H1 (cell line): Measurements from ENCODE around the gene MED16. TPM values are rescaled to one million over a fixed set of nuclear protein-coding genes. Genes with fewer than 3 reads are reported as not detected.

Experiments
- CTCF ChIA-PET: fragments of 300-600 bp; sonication (Branson Sonifier 250); formaldehyde crosslinking; loops from one replicate; lab custom pipeline; 2021; ENCODE audit not compliant: partially characterized antibody; lab: Charles Lee
- POLR2A ChIA-PET: fragments of 300-600 bp; sonication (Branson Sonifier 250); formaldehyde crosslinking; loops from one replicate; lab custom pipeline; 2021; ENCODE audit warnings: inconsistent platforms; ENCODE audit not compliant: partially characterized antibody; lab: Charles Lee
- DNase-seq, 2 experiments: peaks; one replicate each; pipeline versions ENCODE4 v3.0.0 to v3.0.0-alpha.2; 2010 to 2022; ENCODE audit warnings: low spot score in 2 of 2, low read depth in 1 of 2, mixed read lengths in 1 of 2
- FAIRE-seq: peaks from 2 replicates; lab custom pipeline; 2011; peaks lifted over from hg19 to GRCh38; lab: Jason Lieb, UNC
- H2AFZ ChIP-seq: 2 replicates; pipeline ENCODE4 v1.8.1; 2012; ENCODE audit warnings: low read length, inconsistent platforms
- H2AK5ac ChIP-seq: 2 replicates; pipeline ENCODE4 v1.6.1; 2013; ENCODE audit warnings: low read depth, low read length
- H2BK120ac ChIP-seq: replicated peaks from 2 replicates; pipeline ENCODE3; 2013; ENCODE audit warnings: low read depth, low read length, inconsistent platforms
- H2BK12ac ChIP-seq: 2 replicates; pipeline ENCODE4 v1.6.1; 2013; ENCODE audit warnings: low read depth, low read length
- H2BK15ac ChIP-seq: 2 replicates; pipeline ENCODE4 v1.6.1; 2013; ENCODE audit warnings: low read length
- H2BK20ac ChIP-seq: 2 replicates; pipeline ENCODE4 v1.6.1; 2013; ENCODE audit warnings: low read length
- H2BK5ac ChIP-seq: 2 replicates; pipeline ENCODE4 v1.6.1; 2013; ENCODE audit warnings: low read depth, low read length
- H3K14ac ChIP-seq: 2 replicates; pipeline ENCODE4 v1.6.1; 2013; ENCODE audit warnings: inconsistent platforms; ENCODE audit not compliant: insufficient read length
- H3K18ac ChIP-seq: 2 replicates; pipeline ENCODE4 v1.6.1; 2013; ENCODE audit warnings: low read length; ENCODE audit errors: extremely low read depth
- H3K23ac ChIP-seq: 2 replicates; pipeline ENCODE4 v1.6.1; 2013; ENCODE audit warnings: inconsistent platforms; ENCODE audit not compliant: insufficient read length
- H3K23me2 ChIP-seq: 2 replicates; pipeline ENCODE4 v1.6.1; 2013; ENCODE audit warnings: low read depth, low read length
- H3K27ac ChIP-seq: 2 replicates; pipeline ENCODE4 v1.6.1; 2011; ENCODE audit warnings: low read depth, low read length, inconsistent platforms
- H3K27me3 ChIP-seq, 4 experiments: replicated peaks in 1 of 4; 1 replicate in 1 of 4; 2 replicates in 3 of 4; pipeline versions ENCODE4 v1.6.1 to v1.8.1; 2011 to 2013; ENCODE audit warnings: low read length in 3 of 4, mild to moderate bottlenecking in 3 of 4, inconsistent platforms in 2 of 4, mixed read lengths in 2 of 4, moderate library complexity in 1 of 4; ENCODE audit not compliant: control insufficient read depth in 3 of 4, insufficient read depth in 3 of 4; ENCODE audit errors: extremely low read depth in 1 of 4
- H3K36me3 ChIP-seq, 4 experiments: 2 replicates each; pipeline versions ENCODE4 v1.6.1 to v1.8.1; 2011 to 2013; ENCODE audit warnings: mild to moderate bottlenecking in 4 of 4, low read length in 3 of 4, moderate library complexity in 2 of 4, control low read depth in 1 of 4, inconsistent platforms in 1 of 4; ENCODE audit not compliant: insufficient read depth in 4 of 4, control insufficient read depth in 2 of 4
- H3K4ac ChIP-seq: replicated peaks from 2 replicates; pipeline ENCODE3; 2013; ENCODE audit warnings: low read length, low read depth, mixed read lengths, inconsistent platforms; ENCODE audit not compliant: insufficient read length
- H3K4me1 ChIP-seq, 4 experiments: replicated peaks in 1 of 4; 1 replicate in 1 of 4; 2 replicates in 3 of 4; pipeline versions ENCODE4 v1.6.1 to v1.8.1; 2011 to 2013; ENCODE audit warnings: low read length in 3 of 4, inconsistent platforms in 2 of 4, mixed read lengths in 1 of 4; ENCODE audit not compliant: insufficient read depth in 4 of 4, control insufficient read depth in 3 of 4
- H3K4me2 ChIP-seq, 2 experiments: 2 replicates each; pipeline versions ENCODE4 v1.6.1 to v1.8.1; 2011 to 2013; ENCODE audit warnings: low read depth in 2 of 2, low read length in 2 of 2, control low read depth in 1 of 2, inconsistent platforms in 1 of 2, mild to moderate bottlenecking in 1 of 2; ENCODE audit not compliant: insufficient read depth in 1 of 2
- H3K4me3 ChIP-seq, 4 experiments: fragments of 200-600, 300-600 bp in 1 of 4; sonication (generic), shearing (Covaris generic), sonication (Bioruptor Twin) in 1 of 4; 2 replicates each; pipeline versions ENCODE4 v1.5.1 to v1.8.1; 2011 to 2016; ENCODE audit warnings: low read length in 4 of 4, low read depth in 3 of 4, control low read depth in 2 of 4, inconsistent platforms in 2 of 4, mild to moderate bottlenecking in 2 of 4, mixed read lengths in 1 of 4, moderate library complexity in 1 of 4; ENCODE audit not compliant: insufficient read depth in 2 of 4; ENCODE audit errors: extremely low read depth in 1 of 4
- H3K56ac ChIP-seq: replicated peaks from 2 replicates; pipeline ENCODE3; 2013; ENCODE audit warnings: low read depth, mild to moderate bottlenecking, mixed read lengths, low read length, inconsistent platforms; ENCODE audit not compliant: insufficient read length
- H3K79me1 ChIP-seq: 2 replicates; pipeline ENCODE4 v1.6.1; 2013; ENCODE audit warnings: low read depth, low read length, control low read depth
- H3K79me2 ChIP-seq, 2 experiments: 2 replicates each; pipeline versions ENCODE4 v1.6.1 to v1.8.1; 2012 to 2013; ENCODE audit warnings: low read length in 2 of 2, mild to moderate bottlenecking in 2 of 2, inconsistent platforms in 1 of 2; ENCODE audit not compliant: insufficient read depth in 2 of 2, control insufficient read depth in 1 of 2
- H3K9ac ChIP-seq, 4 experiments: replicated peaks in 1 of 4; 1 replicate in 1 of 4; 2 replicates in 3 of 4; pipeline versions ENCODE4 v1.6.1 to v1.8.1; 2011 to 2013; ENCODE audit warnings: low read depth in 3 of 4, low read length in 3 of 4, control low read depth in 2 of 4, mild to moderate bottlenecking in 2 of 4, moderate library complexity in 2 of 4, inconsistent platforms in 1 of 4; ENCODE audit errors: extremely low read depth in 1 of 4
- H3K9me3 ChIP-seq, 2 experiments: 2 replicates each; pipeline versions ENCODE4 v1.6.1 to v1.8.1; 2012 to 2013; ENCODE audit warnings: mild to moderate bottlenecking in 2 of 2, moderate library complexity in 2 of 2, control low read depth in 1 of 2, inconsistent platforms in 1 of 2, low read depth in 1 of 2, low read length in 1 of 2, mixed read lengths in 1 of 2; ENCODE audit not compliant: insufficient read depth in 2 of 2
- H4K20me1 ChIP-seq, 2 experiments: replicated peaks in 1 of 2; 2 replicates each; pipeline versions ENCODE3 to v1.8.1; 2011 to 2013; ENCODE audit warnings: inconsistent platforms in 2 of 2, low read length in 2 of 2, mild to moderate bottlenecking in 1 of 2; ENCODE audit not compliant: insufficient read depth in 2 of 2, control insufficient read depth in 1 of 2
- H4K5ac ChIP-seq: 2 replicates; pipeline ENCODE4 v1.6.1; 2013; ENCODE audit warnings: low read length, low read depth, mixed read lengths, inconsistent platforms; ENCODE audit not compliant: insufficient read length
- H4K8ac ChIP-seq: 2 replicates; pipeline ENCODE4 v1.8.0; 2013; ENCODE audit warnings: mild to moderate bottlenecking, moderate library complexity, low read length, inconsistent platforms; ENCODE audit not compliant: insufficient read depth; ENCODE audit errors: extremely low read depth
- H4K91ac ChIP-seq: replicated peaks from 2 replicates; pipeline ENCODE3; 2013; ENCODE audit warnings: low read length, mixed read lengths, inconsistent platforms; ENCODE audit not compliant: insufficient read length
- CHD1 ChIP-seq: IDR thresholded peaks from 2 replicates; pipeline ENCODE4 v1.6.1; 2012; ENCODE audit warnings: low read depth, low read length, improper control_type of control experiment
- GTF2F1 ChIP-seq: IDR thresholded peaks from 2 replicates; pipeline ENCODE4 v1.6.1; 2012; ENCODE audit warnings: low read depth, low read length, improper control_type of control experiment, borderline replicate concordance
- HDAC6 ChIP-seq: IDR thresholded peaks from one replicate; pipeline ENCODE4 v1.7.1; 2012; ENCODE audit warnings: low read depth, mild to moderate bottlenecking, inconsistent platforms, low read length, moderate library complexity
- RXRA ChIP-seq: IDR thresholded peaks from 2 replicates; pipeline ENCODE4 v1.6.1; 2011; ENCODE audit warnings: low read depth, mild to moderate bottlenecking, low read length, moderate library complexity; ENCODE audit not compliant: insufficient read depth
- SAP30 ChIP-seq: fragments of 300-600 bp; sonication (generic); IDR thresholded peaks from 2 replicates; pipeline ENCODE4 v1.7.1; 2012; ENCODE audit warnings: low read length, moderate library complexity, mild to moderate bottlenecking, inconsistent platforms; ENCODE audit not compliant: insufficient read depth, insufficient replicate concordance
- SUZ12 ChIP-seq: fragments of 200-600 bp; sonication (generic); IDR thresholded peaks from 2 replicates; pipeline ENCODE4 v1.6.1; 2012; ENCODE audit warnings: mild to moderate bottlenecking, inconsistent platforms, low read length, moderate library complexity, mixed read lengths
- ZNF274 ChIP-seq: IDR thresholded peaks from 2 replicates; pipeline ENCODE4 v1.7.0; 2012; ENCODE audit warnings: low read length, borderline replicate concordance; ENCODE audit errors: extremely low read depth
- WGBS, 2 experiments: shearing (Covaris generic) in 1 of 2; methylation state at CpG; one replicate each; pipeline versions ENCODE4 v1.1.6 to v1.1.7; 2013 to 2015; ENCODE audit warnings: low lambda C conversion rate in 2 of 2, mixed read lengths in 2 of 2, inconsistent platforms in 1 of 2, low coverage in 1 of 2, missing lambda C conversion rate in 1 of 2; ENCODE audit not compliant: insufficient replicate concordance in 2 of 2, insufficient coverage in 1 of 2, insufficient read length in 1 of 2; ENCODE audit errors: extremely low coverage in 1 of 2, missing lambda C conversion rate in 1 of 2; 5-methylcytosine and 5-hydroxymethylcytosine counted together
- polyA plus RNA-seq, 7 experiments: library from polyadenylated mRNA; depleted of rRNA in 3 of 7; stranded (reverse) in 5 of 7; unstranded in 2 of 7; fragments of >200 nt in 5 of 7; fragments of 200-250 nt in 2 of 7; gene quantifications; 1 replicate in 5 of 7; 2 replicates in 1 of 7; 4 replicates in 1 of 7; pipeline versions ENCODE4 v1.2.1 to v1.2.3, GENCODE V29; 2011 to 2013; ENCODE audit warnings: missing spikeins in 2 of 7, mixed read lengths in 2 of 7
- total RNA-seq: library from RNA; stranded (reverse); fragmentation: NEBNext Ultra II Directional; extraction: Animal tissue kit (Norgen Biotek cat#: 25700); gene quantifications from 2 replicates; pipeline ENCODE4 v1.2.1, GENCODE V29; 2021
- TF ChIP-seq, protein P1 (sequence below): IDR thresholded peaks from 2 replicates; pipeline ENCODE4 v1.6.1; 2012; ENCODE audit warnings: low read length, inconsistent platforms
- TF ChIP-seq, protein P2 (sequence below): IDR thresholded peaks from 2 replicates; pipeline ENCODE4 v1.6.1; 2012; ENCODE audit warnings: inconsistent platforms

Gene MED16
- total and polyA plus RNA-seq, 2 of the 8 experiments (the other 6 are each of a cell fraction or from before 2014, with no cell fraction given): 51.0 to 67.2 TPM

- 83% methylated on average over 6 of the region's 7 CpGs; no CpG with 5 or more reads in 1 of the 2 experiments for WGBS, 2 experiments
- TF ChIP-seq CHD1 (no peak), RXRA (no peak), GTF2F1 (no peak), SAP30 (no peak), ZNF274 (no peak), HDAC6 (no peak), SUZ12 (no peak)
- TF ChIP-seq, protein P1, sequence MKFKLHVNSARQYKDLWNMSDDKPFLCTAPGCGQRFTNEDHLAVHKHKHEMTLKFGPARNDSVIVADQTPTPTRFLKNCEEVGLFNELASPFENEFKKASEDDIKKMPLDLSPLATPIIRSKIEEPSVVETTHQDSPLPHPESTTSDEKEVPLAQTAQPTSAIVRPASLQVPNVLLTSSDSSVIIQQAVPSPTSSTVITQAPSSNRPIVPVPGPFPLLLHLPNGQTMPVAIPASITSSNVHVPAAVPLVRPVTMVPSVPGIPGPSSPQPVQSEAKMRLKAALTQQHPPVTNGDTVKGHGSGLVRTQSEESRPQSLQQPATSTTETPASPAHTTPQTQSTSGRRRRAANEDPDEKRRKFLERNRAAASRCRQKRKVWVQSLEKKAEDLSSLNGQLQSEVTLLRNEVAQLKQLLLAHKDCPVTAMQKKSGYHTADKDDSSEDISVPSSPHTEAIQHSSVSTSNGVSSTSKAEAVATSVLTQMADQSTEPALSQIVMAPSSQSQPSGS: no peak
- TF ChIP-seq, protein P2, sequence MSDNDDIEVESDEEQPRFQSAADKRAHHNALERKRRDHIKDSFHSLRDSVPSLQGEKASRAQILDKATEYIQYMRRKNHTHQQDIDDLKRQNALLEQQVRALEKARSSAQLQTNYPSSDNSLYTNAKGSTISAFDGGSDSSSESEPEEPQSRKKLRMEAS: no peak
- TF ChIP-seq, all 59 proteins: peak for 0
- peaks cover 0 to 8% (median 4%) of the 10 kb centered on the region in 4 experiments; a peak in 4 of 7 replicates for H3K4me1 ChIP-seq
- H2AK5ac ChIP-seq: no peak overlapping the region
- H2BK15ac ChIP-seq: no peak overlapping the region
- H3K9me3 ChIP-seq: no peaks in the 10 kb centered on the region
- H3K27ac ChIP-seq: no peak overlapping the region
- H2BK120ac ChIP-seq: no peak overlapping the region
- no peak overlapping the region for H2AFZ ChIP-seq
- peaks cover 13 to 30% of the 10 kb centered on the region in 2 experiments for H4K20me1 ChIP-seq
- FAIRE-seq: no peak
- H2BK20ac ChIP-seq: no peak overlapping the region
- DNase-seq: no peak
- H3K9ac ChIP-seq: no peak overlapping the region
- H3K18ac ChIP-seq: no peak overlapping the region
- no peak overlapping the region for H3K4me3 ChIP-seq
- H3K4ac ChIP-seq: no peak overlapping the region
- ChIA-PET POLR2A (interaction anchor here (1.2 to 1.4 kb wide), 3 partner anchors 28 to 125 kb away, joined by 3 to 4 read pairs (median 3); no protein-coding TSS in a partner anchor), CTCF (interaction anchor here (1.3 to 2.2 kb wide), 4 partner anchors 9 to 132 kb away, joined by 3 to 8 read pairs (median 6); partner anchors contain the start of genes MED16 and RNU6-9)
- peaks cover 1% of the 10 kb centered on the region for H3K79me1 ChIP-seq
- H2BK5ac ChIP-seq: no peak overlapping the region
- no peak overlapping the region for H2BK12ac ChIP-seq
- H3K23me2 ChIP-seq: peaks cover 3% of the 10 kb centered on the region; the same call in 1 of the 2 replicates
- H3K36me3 ChIP-seq: peaks cover 0 to 13% (median 2%) of the 10 kb centered on the region in 4 experiments; a peak in 2 of 8 replicates
- no peak overlapping the region for H3K23ac ChIP-seq
- no peak overlapping the region for H4K91ac ChIP-seq
- no peak overlapping the region for H3K14ac ChIP-seq
- H3K79me2 ChIP-seq: peaks cover 0 to 17% of the 10 kb centered on the region in 2 experiments; a peak in 2 of 4 replicates
- H4K5ac ChIP-seq: no peak overlapping the region
- H4K8ac ChIP-seq: no peak overlapping the region
- H3K27me3 ChIP-seq: no peaks in the 10 kb centered on the region
- no peak overlapping the region for H3K56ac ChIP-seq
- no peak overlapping the region for H3K4me2 ChIP-seq
Observed at GRCh38 chr19:902093-902370, 9.0 kb upstream of the MED16 start.
